Mesendoderm (in vitro differentiated cells): ENCODE results near the gene C16orf95.

Experiments
- DNase-seq: peaks from one replicate; pipeline ENCODE4 v3.0.0; 2013
- H2AK5ac ChIP-seq: 2 replicates; pipeline ENCODE4 v1.6.1; 2013; ENCODE audit warnings: low read length, inconsistent platforms
- H2BK120ac ChIP-seq: 2 replicates; pipeline ENCODE4 v1.6.1; 2013; ENCODE audit warnings: low read depth, mild to moderate bottlenecking, low read length, moderate library complexity, mixed read lengths
- H2BK15ac ChIP-seq: replicated peaks from 2 replicates; pipeline ENCODE4 v1.6.1; 2013; ENCODE audit warnings: low read depth, mild to moderate bottlenecking, moderate library complexity
- H2BK5ac ChIP-seq: 2 replicates; pipeline ENCODE4 v1.6.1; 2013; ENCODE audit warnings: low read length, inconsistent platforms
- H3K18ac ChIP-seq: 2 replicates; pipeline ENCODE4 v1.6.1; 2013; ENCODE audit warnings: mild to moderate bottlenecking, low read length, mixed read lengths
- H3K23ac ChIP-seq: one replicate; pipeline ENCODE4 v1.6.1; 2013; ENCODE audit warnings: low read length
- H3K27ac ChIP-seq: 2 replicates; pipeline ENCODE4 v1.5.1; 2013; ENCODE audit warnings: low read depth, mild to moderate bottlenecking, inconsistent platforms, low read length, moderate library complexity
- H3K27me3 ChIP-seq: 2 replicates; pipeline ENCODE4 v1.6.1; 2013; ENCODE audit warnings: low read length, control low read depth, mild to moderate bottlenecking, inconsistent platforms; ENCODE audit not compliant: insufficient read depth, poor library complexity
- H3K36me3 ChIP-seq: 2 replicates; pipeline ENCODE4 v1.6.1; 2013; ENCODE audit warnings: low read length, inconsistent platforms; ENCODE audit not compliant: control insufficient read depth, insufficient read depth
- H3K4ac ChIP-seq: one replicate; pipeline ENCODE4 v1.6.1; 2013; ENCODE audit warnings: low read depth, mild to moderate bottlenecking, low read length, moderate library complexity
- H3K4me1 ChIP-seq: 2 replicates; pipeline ENCODE4 v1.6.1; 2013; ENCODE audit warnings: low read depth, low read length, inconsistent platforms; ENCODE audit not compliant: control insufficient read depth
- H3K4me2 ChIP-seq: 2 replicates; pipeline ENCODE4 v1.6.1; 2013; ENCODE audit warnings: low read length
- H3K4me3 ChIP-seq: 2 replicates; pipeline ENCODE4 v1.5.1; 2013; ENCODE audit warnings: mild to moderate bottlenecking, low read length
- H3K56ac ChIP-seq: one replicate; pipeline ENCODE4 v1.6.1; 2013; ENCODE audit warnings: low read length
- H3K79me1 ChIP-seq: 2 replicates; pipeline ENCODE4 v1.6.1; 2013; ENCODE audit warnings: low read length, inconsistent platforms
- H3K79me2 ChIP-seq: 2 replicates; pipeline ENCODE4 v1.6.1; 2013; ENCODE audit warnings: mild to moderate bottlenecking, low read length; ENCODE audit not compliant: control insufficient read depth, insufficient read depth
- H3K9ac ChIP-seq: 2 replicates; pipeline ENCODE4 v1.6.1; 2013; ENCODE audit warnings: low read length, inconsistent platforms
- H4K5ac ChIP-seq: one replicate; pipeline ENCODE4 v1.6.1; 2013; ENCODE audit warnings: low read length
- H4K8ac ChIP-seq: one replicate; pipeline ENCODE4 v1.6.1; 2013; ENCODE audit warnings: low read depth, mild to moderate bottlenecking, control low read depth, low read length, moderate library complexity
- WGBS: extraction: QIAGEN DNeasy Blood & Tissue Kit; methylation state at CpG from one replicate; pipeline ENCODE4 v1.1.7; 2013; ENCODE audit warnings: low lambda C conversion rate, missing lambda C conversion rate; ENCODE audit not compliant: insufficient coverage; ENCODE audit errors: extremely low coverage; 5-methylcytosine and 5-hydroxymethylcytosine counted together

The C16orf95 gene

GRCh38 chr16:87344931-87345631 is 27.9 kb upstream of the C16orf95 start:
- no peaks in the 10 kb centered on the region for H3K79me1 ChIP-seq
- H3K18ac ChIP-seq: no peak overlapping the region
- WGBS: no CpG with 5 or more reads among the region's 17 CpGs
- no peak overlapping the region for H2BK120ac ChIP-seq
- H4K8ac ChIP-seq: no peak overlapping the region
- no peaks in the 10 kb centered on the region for H3K36me3 ChIP-seq
- no peak overlapping the region for H3K56ac ChIP-seq
- H3K27me3 ChIP-seq: no peaks in the 10 kb centered on the region
- no peak overlapping the region for H2AK5ac ChIP-seq
- peak; percentile 38 for DNase-seq
- H3K4me1 ChIP-seq: no peaks in the 10 kb centered on the region
- no peak overlapping the region for H3K4me3 ChIP-seq
- no peak overlapping the region for H3K4me2 ChIP-seq
- H2BK5ac ChIP-seq: no peak overlapping the region
- no peak overlapping the region for H3K4ac ChIP-seq
- no peak overlapping the region for H3K9ac ChIP-seq
- no peak overlapping the region for H2BK15ac ChIP-seq
- no peak overlapping the region for H3K23ac ChIP-seq
- H3K79me2 ChIP-seq: no peaks in the 10 kb centered on the region
- H4K5ac ChIP-seq: no peak overlapping the region
- no peak overlapping the region for H3K27ac ChIP-seq

GRCh38 chr16:87344165-87344930 is 27.2 kb upstream of the C16orf95 start:
- Histone ChIP-seq H3K79me2 (no peaks in the 10 kb centered on the region), H3K56ac (no peak overlapping the region), H2BK15ac (no peak overlapping the region), H3K79me1 (no peaks in the 10 kb centered on the region), H3K23ac (no peak overlapping the region), H3K18ac (no peak overlapping the region), H4K8ac (no peak overlapping the region), H2BK120ac (no peak overlapping the region), H3K4me1 (no peaks in the 10 kb centered on the region), H3K27ac (no peak overlapping the region), H3K9ac (no peak overlapping the region), H3K4me2 (no peak overlapping the region), H4K5ac (no peak overlapping the region), H3K27me3 (no peaks in the 10 kb centered on the region), H2AK5ac (no peak overlapping the region), H3K4me3 (no peak overlapping the region), H3K4ac (no peak overlapping the region), H3K36me3 (no peaks in the 10 kb centered on the region), H2BK5ac (no peak overlapping the region)
- no peak for DNase-seq
- WGBS: no CpG with 5 or more reads among the region's 34 CpGs

- Histone ChIP-seq H3K79me2 (no peaks in the 10 kb centered on the region), H3K18ac (no peak overlapping the region), H3K9ac (no peak overlapping the region), H3K56ac (no peak overlapping the region), H3K4me1 (no peaks in the 10 kb centered on the region), H2BK5ac (no peak overlapping the region), H3K27me3 (no peaks in the 10 kb centered on the region), H3K4me2 (no peak overlapping the region), H3K4ac (no peak overlapping the region), H4K8ac (no peak overlapping the region), H3K79me1 (no peaks in the 10 kb centered on the region), H2BK120ac (no peak overlapping the region), H3K27ac (no peak overlapping the region), H2AK5ac (no peak overlapping the region), H2BK15ac (no peak overlapping the region), H4K5ac (no peak overlapping the region), H3K4me3 (no peak overlapping the region), H3K23ac (no peak overlapping the region), H3K36me3 (no peaks in the 10 kb centered on the region)
- DNase-seq: no peak
- WGBS: no CpG with 5 or more reads among the region's 11 CpGs
Observed at GRCh38 chr16:87343753-87344050, 26.5 kb upstream of the C16orf95 start.

- WGBS: no CpG with 5 or more reads among the region's 26 CpGs
- H3K23ac ChIP-seq: no peak overlapping the region
- no peak for DNase-seq
Observed at GRCh38 chr16:87342978-87343752, 26.0 kb upstream of the C16orf95 start.

DNA sequence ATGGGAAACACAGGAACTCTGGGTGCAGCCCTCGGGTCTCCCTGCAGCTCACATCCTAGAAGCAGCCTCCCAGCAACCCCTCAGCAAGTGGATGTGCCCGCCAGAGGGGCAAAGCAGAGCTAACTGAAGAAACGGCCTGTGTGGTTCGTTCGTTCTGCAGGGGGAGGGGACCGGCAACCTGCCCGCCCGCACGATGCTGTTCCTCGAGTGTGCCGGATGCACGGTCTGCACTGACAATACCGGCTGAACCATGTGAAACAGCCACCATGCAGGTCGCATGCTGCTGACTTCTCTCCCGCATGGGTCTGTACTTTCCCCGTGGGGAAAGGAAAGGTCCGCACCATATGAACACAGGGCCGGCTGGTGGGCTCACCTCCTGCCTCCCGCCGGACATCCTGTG is 25.3 kb upstream of the C16orf95 start:
- Histone ChIP-seq H3K4me2 (no peak overlapping the region), H3K4me3 (no peak overlapping the region), H2BK15ac (no peak overlapping the region), H3K27me3 (no peaks in the 10 kb centered on the region), H4K8ac (no peak overlapping the region), H3K79me2 (no peaks in the 10 kb centered on the region), H3K27ac (no peak overlapping the region), H2AK5ac (no peak overlapping the region), H3K36me3 (no peaks in the 10 kb centered on the region), H3K56ac (no peak overlapping the region), H3K4me1 (no peaks in the 10 kb centered on the region), H3K4ac (no peak overlapping the region), H3K23ac (no peak overlapping the region), H2BK5ac (no peak overlapping the region), H3K79me1 (no peaks in the 10 kb centered on the region), H4K5ac (no peak overlapping the region), H2BK120ac (no peak overlapping the region), H3K18ac (no peak overlapping the region), H3K9ac (no peak overlapping the region)
- WGBS: no CpG with 5 or more reads among the region's 20 CpGs
- DNase-seq: no peak

More at GRCh38 chr16:87342978-87343752, 26.0 kb upstream of the C16orf95 start:
- Histone ChIP-seq H3K79me2 (no peaks in the 10 kb centered on the region), H2AK5ac (no peak overlapping the region), H3K4me1 (no peaks in the 10 kb centered on the region), H3K56ac (no peak overlapping the region), H4K5ac (no peak overlapping the region), H4K8ac (no peak overlapping the region), H2BK15ac (no peak overlapping the region), H3K4me3 (no peak overlapping the region), H2BK120ac (no peak overlapping the region), H3K36me3 (no peaks in the 10 kb centered on the region), H3K27ac (no peak overlapping the region), H2BK5ac (no peak overlapping the region), H3K27me3 (no peaks in the 10 kb centered on the region), H3K4me2 (no peak overlapping the region), H3K4ac (no peak overlapping the region), H3K18ac (no peak overlapping the region), H3K9ac (no peak overlapping the region), H3K79me1 (no peaks in the 10 kb centered on the region)
